Non-pigmented ciliary epithelial cell (primary cell): ENCODE data around the gene TARBP2.

Experiments
- DNase-seq: peaks from one replicate; pipeline ENCODE4 v3.0.0-alpha.2; 2010; ENCODE audit warnings: low read depth

The TARBP2 gene

GRCh38 chr12:53496752-53497032 is 4.4 kb upstream of the TARBP2 start:
- DNase-seq, result no peak

GRCh38 chr12:53497461-53497860 is 3.6 kb upstream of the TARBP2 start:
- DNase-seq, result no peak

- DNase-seq, result no peak
These were observed 2.9 kb upstream of the TARBP2 start for GRCh38 chr12:53498235-53498630.

- DNase-seq, result no peak
These were observed 1.6 kb upstream of the TARBP2 start, which contains the start of gene MAP3K12 for GRCh38 chr12:53499266-53500141. MAP3K12 (minus strand) TSS chr12:53499458; CDS start chr12:53487391, 12,067 bp downstream.

- no peak for DNase-seq
These were observed 824 bp upstream of the TARBP2 start for GRCh38 chr12:53500142-53500775.

- no peak for DNase-seq
These were observed 615 bp downstream of the TARBP2 start for GRCh38 chr12:53501615-53502181.

GRCh38 chr12:53502331-53502730 is 1.2 kb downstream of the TARBP2 start:
- no peak for DNase-seq

- DNase-seq, result no peak
These were observed 2.1 kb downstream of the TARBP2 start for GRCh38 chr12:53502983-53503728.

GRCh38 chr12:53504004-53504920 is 3.2 kb downstream of the TARBP2 start:
- no peak for DNase-seq

- no peak for DNase-seq
These were observed 4.0 kb downstream of the TARBP2 start for GRCh38 chr12:53505086-53505485.

- no peak for DNase-seq
These were observed 4.7 kb downstream of the TARBP2 start for GRCh38 chr12:53505555-53506449.

GRCh38 chr12:53506450-53506785 is 5.3 kb downstream of the TARBP2 start:
- no peak for DNase-seq

- DNase-seq, result no peak
These were observed 6.0 kb downstream of the TARBP2 start, which contains the start of gene NPFF for GRCh38 chr12:53506881-53507602. NPFF (minus strand) TSS chr12:53507484; CDS start chr12:53507474, 10 bp downstream.

GRCh38 chr12:53507603-53507885 is 6.5 kb downstream of the TARBP2 start:
- no peak for DNase-seq

- no peak for DNase-seq
These were observed 7.6 kb downstream of the TARBP2 start for GRCh38 chr12:53508534-53509170.

GRCh38 chr12:53510181-53510812 is 9.2 kb downstream of the TARBP2 start:
- DNase-seq, result no peak

GRCh38 chr12:53513712-53514410 is 12.8 kb downstream of the TARBP2 start:
- DNase-seq, result no peak

- DNase-seq, result no peak
These were observed 13.7 kb downstream of the TARBP2 start for GRCh38 chr12:53514628-53515290.
